Endothelial cell of umbilical vein (primary cell): ENCODE data around the gene SLC44A3. TPM values are rescaled to one million over a fixed set of nuclear protein-coding genes. Genes with fewer than 3 reads are reported as not detected.

Source experiments
- BruUV-seq: library from RNA; stranded (reverse); fragments of 400-500 nt; replicated peaks from 2 replicates; lab custom pipeline; 2021; lab: Mats Ljungman, UMichigan
- CTCF ChIA-PET: fragments of 300-600, 350-600 bp; sonication (Branson Sonifier 250); formaldehyde crosslinking; loops from one replicate; lab custom pipeline; 2021; ENCODE audit warnings: antibody characterized with exemption, inconsistent platforms; lab: Charles Lee
- POLR2A ChIA-PET: fragments of 300-600, 350-600 bp; sonication (Branson Sonifier 250); formaldehyde crosslinking; loops from one replicate; lab custom pipeline; 2021; ENCODE audit warnings: antibody characterized with exemption, inconsistent platforms; lab: Charles Lee
- DNase-seq: peaks from one replicate; pipeline ENCODE4 v3.0.0-alpha.2; 2011; ENCODE audit warnings: low read depth, low spot score
- FAIRE-seq: peaks from 2 replicates; lab custom pipeline; 2011; peaks lifted over from hg19 to GRCh38; lab: Jason Lieb, UNC
- H2AFZ ChIP-seq: 2 replicates; pipeline ENCODE4 v1.6.0; 2012; ENCODE audit warnings: low read depth, low read length, control low read depth, inconsistent platforms
- H3K27ac ChIP-seq: 2 replicates; pipeline ENCODE4 v1.5.1; 2011; ENCODE audit warnings: low read depth, mild to moderate bottlenecking, control low read depth, low read length, moderate library complexity; ENCODE audit not compliant: insufficient read depth
- H3K27me3 ChIP-seq, 2 experiments: 2 replicates each; pipeline versions ENCODE4 v1.6.0 to v1.6.1; 2011; ENCODE audit warnings: low read length in 2 of 2, mixed read lengths in 1 of 2; ENCODE audit not compliant: control insufficient read depth in 2 of 2, insufficient read depth in 2 of 2
- H3K36me3 ChIP-seq, 2 experiments: 2 replicates in 1 of 2; 3 replicates in 1 of 2; pipeline ENCODE4 v1.5.1; 2011; ENCODE audit warnings: low read length in 2 of 2, mild to moderate bottlenecking in 1 of 2, moderate library complexity in 1 of 2; ENCODE audit not compliant: control insufficient read depth in 2 of 2, insufficient read depth in 2 of 2; ENCODE audit errors: extremely low read depth in 1 of 2
- H3K4me1 ChIP-seq: 3 replicates; pipeline ENCODE4 v1.5.1; 2011; ENCODE audit warnings: mild to moderate bottlenecking, low read length; ENCODE audit not compliant: control insufficient read depth, insufficient read depth; ENCODE audit errors: extremely low read depth
- H3K4me2 ChIP-seq: 2 replicates; pipeline ENCODE4 v1.6.1; 2011; ENCODE audit warnings: low read length, control low read depth, mixed read lengths; ENCODE audit not compliant: insufficient read depth
- H3K4me3 ChIP-seq, 3 experiments: fragments of 200-600 bp in 1 of 3; sonication (generic), shearing (Covaris generic) in 1 of 3; replicated peaks in 1 of 3; 2 replicates each; pipeline ENCODE4 v1.5.1; 2011 to 2016; ENCODE audit warnings: control low read depth in 3 of 3, low read length in 3 of 3, mild to moderate bottlenecking in 2 of 3, inconsistent platforms in 1 of 3, low read depth in 1 of 3, moderate library complexity in 1 of 3; ENCODE audit not compliant: insufficient read depth in 1 of 3
- H3K79me2 ChIP-seq: 2 replicates; pipeline ENCODE4 v1.6.0; 2012; ENCODE audit warnings: low read length, inconsistent platforms; ENCODE audit not compliant: control insufficient read depth, insufficient read depth
- H3K9ac ChIP-seq: replicated peaks from 2 replicates; pipeline ENCODE3; 2011; ENCODE audit warnings: low read length, control low read depth; ENCODE audit not compliant: insufficient read depth; ENCODE audit errors: extremely low read depth
- H3K9me1 ChIP-seq: replicated peaks from 3 replicates; pipeline ENCODE4 v1.6.0; 2011; ENCODE audit warnings: mild to moderate bottlenecking, low read length; ENCODE audit not compliant: control insufficient read depth, insufficient read depth; ENCODE audit errors: extremely low read depth
- H3K9me3 ChIP-seq: replicated peaks from 2 replicates; pipeline ENCODE4 v1.5.1; 2012; ENCODE audit warnings: low read length, inconsistent platforms; ENCODE audit not compliant: control insufficient read depth, insufficient read depth
- H4K20me1 ChIP-seq: replicated peaks from 2 replicates; pipeline ENCODE3; 2011; ENCODE audit warnings: mild to moderate bottlenecking, low read length; ENCODE audit not compliant: control insufficient read depth, insufficient read depth; ENCODE audit errors: extremely low read depth
- EZH2 ChIP-seq: IDR thresholded peaks from 2 replicates; pipeline ENCODE4 v1.6.1; 2012; ENCODE audit warnings: borderline replicate concordance, low read depth, mild to moderate bottlenecking, moderate library complexity, low read length, inconsistent platforms; ENCODE audit not compliant: severe bottlenecking
- FOS ChIP-seq: IDR thresholded peaks from 2 replicates; pipeline ENCODE4 v1.6.1; 2011; ENCODE audit warnings: mild to moderate bottlenecking, low read length, moderate library complexity, borderline replicate concordance; ENCODE audit not compliant: insufficient read depth
- GATA2 ChIP-seq: IDR thresholded peaks from 2 replicates; pipeline ENCODE4 v1.7.0; 2011; ENCODE audit warnings: low read depth, mild to moderate bottlenecking, moderate library complexity, mixed read lengths, low read length; ENCODE audit not compliant: insufficient read length, insufficient read depth
- JUN ChIP-seq: IDR thresholded peaks from 2 replicates; pipeline ENCODE4 v1.6.1; 2011; ENCODE audit warnings: borderline replicate concordance, low read depth; ENCODE audit not compliant: insufficient read length, insufficient read depth
- MYC ChIP-seq: IDR thresholded peaks from one replicate; pipeline ENCODE4 v1.6.1; 2011; ENCODE audit warnings: mild to moderate bottlenecking, low read depth, low read length
- POLR2A ChIP-seq: IDR thresholded peaks from 2 replicates; pipeline ENCODE4 v1.6.1; 2012; ENCODE audit warnings: low read depth, mild to moderate bottlenecking, control low read depth, low read length
- POLR2AphosphoS5 ChIP-seq: IDR thresholded peaks from 2 replicates; pipeline ENCODE4 v1.6.1; 2012; ENCODE audit warnings: low read depth, mild to moderate bottlenecking, control low read depth, low read length, moderate library complexity; ENCODE audit not compliant: insufficient read depth
- dilution Hi-C: fragments of 300-500 bp; cut with MboI; formaldehyde crosslinking; loops from one replicate; pipeline ENCODE4 v1.15.0; 2019; ENCODE audit warnings: low sequenced_read_pairs; ENCODE audit not compliant: extremely low pct_ligation_motif_present
- intact Hi-C: fragments of 100-400 bp; cut with micrococcal nuclease; formaldehyde crosslinking; loops from one replicate; pipeline ENCODE4 v1.10.0; 2022
- polyA plus RNA-seq, 4 experiments: library from polyadenylated mRNA; depleted of rRNA in 3 of 4; stranded (reverse) in 3 of 4; unstranded in 1 of 4; fragments of >200 nt; gene quantifications; 2 replicates each; pipeline versions ENCODE4 v1.2.1 to v1.2.3, GENCODE V29; 2011 to 2012; ENCODE audit warnings: missing spikeins in 1 of 4
- total RNA-seq: library from RNA; stranded (reverse); gene quantifications from 2 replicates; pipeline ENCODE4 v1.2.3, GENCODE V29; 2021
- TF ChIP-seq, protein P1 (sequence below): IDR thresholded peaks from 2 replicates; pipeline ENCODE4 v1.6.1; 2011; ENCODE audit not compliant: insufficient read depth, insufficient read length
- TF ChIP-seq, protein P2 (sequence below), 2 donors: IDR thresholded peaks; 1 replicate in 1 of 2; 2 replicates in 1 of 2; pipeline ENCODE4 v1.5.1; 2011; ENCODE audit warnings: low read length in 2 of 2, mild to moderate bottlenecking in 2 of 2, moderate library complexity in 2 of 2, control low read depth in 1 of 2, inconsistent platforms in 1 of 2, low read depth in 1 of 2; ENCODE audit not compliant: insufficient read depth in 1 of 2; ENCODE audit errors: extremely low read depth in 1 of 2

SLC44A3 gene
- total and polyA plus RNA-seq, 2 donors (not counting 3 experiments of a cell fraction or from before 2014, with no cell fraction given): 0.29 to 0.42 TPM

DNA sequence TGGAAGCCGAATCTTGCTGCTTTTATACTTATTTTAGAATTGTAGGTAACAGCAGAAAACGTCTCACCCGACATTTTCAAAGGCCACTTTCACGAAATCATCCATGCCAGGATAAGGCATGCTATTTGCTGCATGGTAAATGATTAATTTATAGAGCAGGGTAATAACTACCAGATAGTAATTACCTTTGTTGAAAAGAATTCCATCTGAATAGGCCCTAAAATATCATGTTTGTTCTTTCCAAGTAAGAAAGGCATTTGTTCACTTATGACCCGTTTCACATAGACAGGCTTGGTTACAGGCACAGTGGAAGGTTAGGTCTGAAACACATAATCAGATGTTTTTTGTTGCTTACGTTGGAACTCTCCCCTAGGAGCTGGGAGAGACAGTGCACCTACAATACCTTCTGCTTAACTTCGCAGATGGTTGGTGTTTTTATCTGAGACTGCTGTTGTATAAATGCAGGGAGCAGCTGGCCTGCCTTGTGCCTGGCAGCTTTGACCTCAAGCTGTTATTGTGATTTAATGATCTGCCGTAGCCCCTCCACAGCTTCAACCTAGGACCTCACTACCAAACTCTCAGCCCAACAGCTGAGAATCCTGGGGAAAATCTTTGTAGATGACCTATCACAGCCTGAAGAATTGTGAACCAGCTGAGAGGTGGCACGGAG is 1.6 kb downstream of the SLC44A3 start:
- Histone ChIP-seq H3K9me3 (no peaks in the 10 kb centered on the region), H3K4me2 (no peak overlapping the region), H3K4me3 (no peak overlapping the region), H3K9ac (no peak overlapping the region), H3K36me3 (no peaks in the 10 kb centered on the region), H2AFZ (no peak overlapping the region), H3K79me2 (no peaks in the 10 kb centered on the region), H3K4me1 (peaks cover 2% of the 10 kb centered on the region), H3K27ac (no peak overlapping the region), H3K27me3 (peaks cover 41 to 53% of the 10 kb centered on the region in 2 experiments), H3K9me1 (no peaks in the 10 kb centered on the region), H4K20me1 (no peaks in the 10 kb centered on the region)
- no peak for TF ChIP-seq POLR2AphosphoS5
- no peak for TF ChIP-seq POLR2A
- no peak for TF ChIP-seq GATA2
- no peak for TF ChIP-seq EZH2
- TF ChIP-seq, protein P1, sequence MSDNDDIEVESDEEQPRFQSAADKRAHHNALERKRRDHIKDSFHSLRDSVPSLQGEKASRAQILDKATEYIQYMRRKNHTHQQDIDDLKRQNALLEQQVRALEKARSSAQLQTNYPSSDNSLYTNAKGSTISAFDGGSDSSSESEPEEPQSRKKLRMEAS: no peak
- no peak for TF ChIP-seq MYC
- TF ChIP-seq FOS: no peak
- TF ChIP-seq JUN: no peak
- TF ChIP-seq, protein P2, sequence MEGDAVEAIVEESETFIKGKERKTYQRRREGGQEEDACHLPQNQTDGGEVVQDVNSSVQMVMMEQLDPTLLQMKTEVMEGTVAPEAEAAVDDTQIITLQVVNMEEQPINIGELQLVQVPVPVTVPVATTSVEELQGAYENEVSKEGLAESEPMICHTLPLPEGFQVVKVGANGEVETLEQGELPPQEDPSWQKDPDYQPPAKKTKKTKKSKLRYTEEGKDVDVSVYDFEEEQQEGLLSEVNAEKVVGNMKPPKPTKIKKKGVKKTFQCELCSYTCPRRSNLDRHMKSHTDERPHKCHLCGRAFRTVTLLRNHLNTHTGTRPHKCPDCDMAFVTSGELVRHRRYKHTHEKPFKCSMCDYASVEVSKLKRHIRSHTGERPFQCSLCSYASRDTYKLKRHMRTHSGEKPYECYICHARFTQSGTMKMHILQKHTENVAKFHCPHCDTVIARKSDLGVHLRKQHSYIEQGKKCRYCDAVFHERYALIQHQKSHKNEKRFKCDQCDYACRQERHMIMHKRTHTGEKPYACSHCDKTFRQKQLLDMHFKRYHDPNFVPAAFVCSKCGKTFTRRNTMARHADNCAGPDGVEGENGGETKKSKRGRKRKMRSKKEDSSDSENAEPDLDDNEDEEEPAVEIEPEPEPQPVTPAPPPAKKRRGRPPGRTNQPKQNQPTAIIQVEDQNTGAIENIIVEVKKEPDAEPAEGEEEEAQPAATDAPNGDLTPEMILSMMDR (IDR thresholded peaks at IDR 0.05; ENCODE audit: extremely low read depth in 1 of 2, insufficient read depth in 1 of 2, low read depth in 1 of 2, low read length in 2 of 2): no peak
- POLR2A ChIA-PET: no interaction called here
- dilution Hi-C loops: loop anchor here (25.0 kb wide), 1 partner anchor 284 kb away; the partner anchor contains the start of gene F3
- BruUV-seq: no TSS peak
- CTCF ChIA-PET: interaction anchor here (1.5 to 3.9 kb wide), 5 partner anchors 12 to 222 kb away, joined by 3 to 17 read pairs (median 6); no protein-coding TSS in a partner anchor
- no peak for FAIRE-seq
- no peak for DNase-seq
- intact Hi-C loops: loop anchor here (1.0 kb wide), 1 partner anchor 13 kb away; no protein-coding TSS in a partner anchor
